Nephron (organoid): ENCODE results near the gene PARD3.

Experiments used
- H3K27ac Mint-ChIP-seq, 3 experiments: 2 replicates each; pipeline ENCODE4 v1.8.0; 2020; ENCODE audit warnings: mixed read lengths in 3 of 3, mild to moderate bottlenecking in 2 of 3, moderate library complexity in 1 of 3
- H3K27me3 Mint-ChIP-seq: 2 replicates; pipeline ENCODE4 v1.8.0; 2021; ENCODE audit warnings: low read depth, mild to moderate bottlenecking, moderate library complexity, mixed read lengths
- H3K36me3 Mint-ChIP-seq: 2 replicates; pipeline ENCODE4 v1.8.0; 2020; ENCODE audit warnings: low read depth, mixed read lengths
- H3K4me1 Mint-ChIP-seq: 2 replicates; pipeline ENCODE4 v1.8.0; 2020; ENCODE audit warnings: mixed read lengths
- H3K4me3 Mint-ChIP-seq, 3 experiments: 2 replicates each; pipeline ENCODE4 v1.8.0; 2020; ENCODE audit warnings: mild to moderate bottlenecking in 3 of 3, mixed read lengths in 3 of 3, moderate library complexity in 2 of 3
- H3K9me3 Mint-ChIP-seq: 2 replicates; pipeline ENCODE4 v1.8.0; 2020; ENCODE audit warnings: mixed read lengths
- CTCF ChIP-seq, 3 experiments: fragments of 200-600 bp; sonication (generic); IDR thresholded peaks; one replicate each; pipeline ENCODE4 v1.5.0; 2021; ENCODE audit warnings: antibody characterized with exemption in 3 of 3; ENCODE audit not compliant: unreplicated experiment in 3 of 3

PARD3 gene

GRCh38 chr10:34538281-34538829 lies 276.7 kb downstream of the PARD3 start:
- H3K27me3 Mint-ChIP-seq = no peaks in the 10 kb centered on the region
- H3K27ac Mint-ChIP-seq = peak overlapping the region; percentile 31 to 84 (median 43)
- no peak for TF ChIP-seq CTCF (IDR thresholded peaks at IDR 0.05; ENCODE audit: unreplicated experiment in 3 of 3)
- H3K4me1 Mint-ChIP-seq = peaks cover 16% of the 10 kb centered on the region
- H3K4me3 Mint-ChIP-seq = no peak overlapping the region
- H3K36me3 Mint-ChIP-seq = peaks cover 16% of the 10 kb centered on the region
- H3K9me3 Mint-ChIP-seq = peaks cover 2% of the 10 kb centered on the region

GRCh38 chr10:34537629-34538231 lies 277.4 kb downstream of the PARD3 start:
- Mint-ChIP-seq H3K27ac (peak overlapping the region in 2 of 3 experiments; percentile 43 to 84), H3K27me3 (no peaks in the 10 kb centered on the region)

GRCh38 chr10:34535872-34536271 lies 279.2 kb downstream of the PARD3 start:
- peaks cover 9% of the 10 kb centered on the region for H3K4me1 Mint-ChIP-seq
- no peak for TF ChIP-seq CTCF (IDR thresholded peaks at IDR 0.05; ENCODE audit: unreplicated experiment in 3 of 3)
- no peak overlapping the region for H3K4me3 Mint-ChIP-seq

More at GRCh38 chr10:34537629-34538231, 277.4 kb downstream of the PARD3 start:
- Mint-ChIP-seq H3K9me3 (peaks cover 8% of the 10 kb centered on the region), H3K4me1 (peaks cover 16% of the 10 kb centered on the region), H3K4me3 (no peak overlapping the region), H3K36me3 (peaks cover 22% of the 10 kb centered on the region)
- no peak for TF ChIP-seq CTCF (IDR thresholded peaks at IDR 0.05; ENCODE audit: unreplicated experiment in 3 of 3)

GRCh38 chr10:34530778-34531177 lies 284.3 kb downstream of the PARD3 start:
- TF ChIP-seq CTCF (IDR thresholded peaks at IDR 0.05; ENCODE audit: unreplicated experiment in 3 of 3) = no peak
- Mint-ChIP-seq H3K4me3 (no peak overlapping the region), H3K9me3 (peaks cover 32% of the 10 kb centered on the region), H3K27ac (no peak overlapping the region), H3K36me3 (peaks cover 46% of the 10 kb centered on the region), H3K27me3 (no peaks in the 10 kb centered on the region), H3K4me1 (peaks cover 24% of the 10 kb centered on the region)

More at GRCh38 chr10:34535872-34536271, 279.2 kb downstream of the PARD3 start:
- Mint-ChIP-seq H3K27me3 (no peaks in the 10 kb centered on the region), H3K36me3 (peaks cover 39% of the 10 kb centered on the region), H3K27ac (no peak overlapping the region), H3K9me3 (peaks cover 21% of the 10 kb centered on the region)

GRCh38 chr10:34528320-34528719 lies 286.8 kb downstream of the PARD3 start:
- no peak for TF ChIP-seq CTCF (IDR thresholded peaks at IDR 0.05; ENCODE audit: unreplicated experiment in 3 of 3)
- Mint-ChIP-seq H3K27ac (peak overlapping the region in 1 of 3 experiments; percentile 28), H3K4me1 (peaks cover 24% of the 10 kb centered on the region), H3K27me3 (no peaks in the 10 kb centered on the region), H3K36me3 (peaks cover 34% of the 10 kb centered on the region), H3K9me3 (peaks cover 30% of the 10 kb centered on the region), H3K4me3 (no peak overlapping the region)
